IMR-90 (cell line): Measurements from ENCODE around the gene ADAMTSL1. TPM values are rescaled to one million over a fixed set of nuclear protein-coding genes. Genes with fewer than 3 reads are reported as not detected.

Experiments
- ATAC-seq: fragments of 200-7000 bp; cut with Tn5 transposase; 2 replicates; pipeline ENCODE4 v1.9.1; 2020; ENCODE audit warnings: low read depth, mild to moderate bottlenecking, moderate library complexity
- BruUV-seq: library from RNA; stranded (reverse); fragments of 400-500 nt; replicated peaks from 2 replicates; lab custom pipeline; 2021; lab: Mats Ljungman, UMichigan
- CTCF ChIA-PET: fragments of 300-600 bp; formaldehyde crosslinking; extraction: SDS; loops from one replicate; lab custom pipeline; 2021; ENCODE audit warnings: antibody characterized with exemption; lab: Yijun Ruan, JAX
- POLR2A ChIA-PET: fragments of 300-600 bp; sonication (Branson Sonifier 250); formaldehyde crosslinking; loops from one replicate; lab custom pipeline; 2022; ENCODE audit warnings: antibody characterized with exemption; ENCODE audit not compliant: unreplicated experiment; lab: Charles Lee
- DNase-seq: peaks from one replicate; pipeline ENCODE4 v3.0.0; 2013
- H2AFZ ChIP-seq: replicated peaks from 2 replicates; pipeline ENCODE3; 2013; ENCODE audit warnings: low read length, mild to moderate bottlenecking; ENCODE audit not compliant: poor library complexity
- H2AK5ac ChIP-seq: 2 replicates; pipeline ENCODE4 v1.6.1; 2013; ENCODE audit warnings: low read depth, low read length, inconsistent platforms
- H2AK9ac ChIP-seq: replicated peaks from 2 replicates; pipeline ENCODE3; 2013; ENCODE audit warnings: mild to moderate bottlenecking, low read depth, low read length, moderate library complexity; ENCODE audit not compliant: poor library complexity
- H2BK120ac ChIP-seq: 2 replicates; pipeline ENCODE4 v1.6.1; 2013; ENCODE audit warnings: low read depth, low read length, inconsistent platforms
- H2BK15ac ChIP-seq: 3 replicates; pipeline ENCODE4 v1.6.1; 2013; ENCODE audit warnings: low read depth, low read length, inconsistent platforms
- H2BK20ac ChIP-seq: 2 replicates; pipeline ENCODE4 v1.6.1; 2013; ENCODE audit warnings: low read depth, mild to moderate bottlenecking, inconsistent platforms, low read length, moderate library complexity
- H2BK5ac ChIP-seq: 2 replicates; pipeline ENCODE4 v1.6.1; 2013; ENCODE audit warnings: mild to moderate bottlenecking, low read depth, low read length, inconsistent platforms; ENCODE audit not compliant: poor library complexity, severe bottlenecking
- H3K14ac ChIP-seq: replicated peaks from 2 replicates; pipeline ENCODE4 v1.6.1; 2013; ENCODE audit warnings: low read depth, low read length, inconsistent platforms
- H3K18ac ChIP-seq: 2 replicates; pipeline ENCODE4 v1.6.1; 2013; ENCODE audit warnings: low read depth, low read length, control low read depth
- H3K23ac ChIP-seq: 2 replicates; pipeline ENCODE4 v1.6.1; 2013; ENCODE audit warnings: low read depth, low read length, inconsistent platforms
- H3K27ac ChIP-seq: 2 replicates; pipeline ENCODE4 v1.5.1; 2013; ENCODE audit warnings: mild to moderate bottlenecking, control low read depth, low read length; ENCODE audit not compliant: insufficient read depth
- H3K27me3 ChIP-seq: 2 replicates; pipeline ENCODE4 v1.6.1; 2013; ENCODE audit warnings: low read length; ENCODE audit not compliant: control insufficient read depth, insufficient read depth
- H3K36me3 ChIP-seq: 2 replicates; pipeline ENCODE4 v1.6.1; 2013; ENCODE audit warnings: low read length, mixed read lengths; ENCODE audit not compliant: control insufficient read depth, insufficient read depth
- H3K4ac ChIP-seq: 2 replicates; pipeline ENCODE4 v1.6.1; 2013; ENCODE audit warnings: low read depth, low read length, inconsistent platforms
- H3K4me1 ChIP-seq: 2 replicates; pipeline ENCODE4 v1.6.1; 2013; ENCODE audit warnings: low read length, mixed read lengths; ENCODE audit not compliant: control insufficient read depth, insufficient read depth
- H3K4me2 ChIP-seq: 2 replicates; pipeline ENCODE4 v1.6.1; 2013; ENCODE audit warnings: low read depth, mild to moderate bottlenecking, control low read depth, low read length, moderate library complexity
- H3K4me3 ChIP-seq: 2 replicates; pipeline ENCODE4 v1.5.1; 2013; ENCODE audit warnings: low read depth, mild to moderate bottlenecking, control low read depth, low read length, moderate library complexity; ENCODE audit not compliant: insufficient read depth
- H3K56ac ChIP-seq: 2 replicates; pipeline ENCODE4 v1.6.1; 2013; ENCODE audit warnings: low read length, inconsistent platforms; ENCODE audit not compliant: insufficient read depth; ENCODE audit errors: extremely low read depth
- H3K79me1 ChIP-seq, 2 experiments: 2 replicates each; pipeline ENCODE4 v1.6.1; 2013; ENCODE audit warnings: low read length in 2 of 2, inconsistent platforms in 1 of 2, low read depth in 1 of 2
- H3K9ac ChIP-seq: 2 replicates; pipeline ENCODE4 v1.6.1; 2013; ENCODE audit warnings: low read depth, low read length, control low read depth
- H3K9me1 ChIP-seq: 2 replicates; pipeline ENCODE4 v1.6.1; 2013; ENCODE audit warnings: low read length, inconsistent platforms; ENCODE audit not compliant: insufficient read depth
- H3K9me3 ChIP-seq: 2 replicates; pipeline ENCODE4 v1.6.1; 2013; ENCODE audit warnings: low read length; ENCODE audit not compliant: control insufficient read depth, insufficient read depth
- H4K20me1 ChIP-seq: 2 replicates; pipeline ENCODE4 v1.6.1; 2013; ENCODE audit warnings: low read length, inconsistent platforms; ENCODE audit not compliant: insufficient read depth
- H4K5ac ChIP-seq: 2 replicates; pipeline ENCODE4 v1.6.1; 2013; ENCODE audit warnings: mild to moderate bottlenecking, low read depth, low read length, control low read depth
- H4K8ac ChIP-seq, 2 experiments: 2 replicates each; pipeline ENCODE4 v1.6.1; 2013; ENCODE audit warnings: low read depth in 2 of 2, low read length in 2 of 2, control low read depth in 1 of 2, inconsistent platforms in 1 of 2
- H4K91ac ChIP-seq: 2 replicates; pipeline ENCODE4 v1.6.1; 2013; ENCODE audit warnings: low read depth, low read length, inconsistent platforms; ENCODE audit not compliant: insufficient read depth
- BHLHE40 ChIP-seq: fragments of 150-350 bp; IDR thresholded peaks from 2 replicates; pipeline ENCODE4 v1.6.1; 2016; ENCODE audit warnings: mild to moderate bottlenecking, low read depth, low read length
- CEBPB ChIP-seq: IDR thresholded peaks from 2 replicates; pipeline ENCODE4 v1.6.1; 2012; ENCODE audit warnings: low read depth, low read length, improper control_type of control experiment
- CHD1 ChIP-seq: IDR thresholded peaks from 2 replicates; pipeline ENCODE4 v1.6.1; 2012; ENCODE audit warnings: low read depth, low read length, improper control_type of control experiment
- CTCF ChIP-seq: conservative IDR thresholded peaks from 2 replicates; pipeline ENCODE4 v1.5.1; 2012; ENCODE audit warnings: mild to moderate bottlenecking, low read depth, low read length, improper control_type of control experiment
- ELK1 ChIP-seq: fragments of 150-350 bp; IDR thresholded peaks from 2 replicates; pipeline ENCODE4 v1.6.1; 2016; ENCODE audit warnings: low read depth, mild to moderate bottlenecking, low read length, moderate library complexity, borderline replicate concordance
- FOS ChIP-seq: fragments of 150-350 bp; IDR thresholded peaks from 2 replicates; pipeline ENCODE4 v1.6.1; 2016; ENCODE audit warnings: low read depth, low read length
- MAFK ChIP-seq: IDR thresholded peaks from 2 replicates; pipeline ENCODE4 v1.6.1; 2012; ENCODE audit warnings: low read depth, low read length, improper control_type of control experiment
- MAZ ChIP-seq: IDR thresholded peaks from 2 replicates; pipeline ENCODE4 v1.6.1; 2012; ENCODE audit warnings: low read depth, mild to moderate bottlenecking, low read length, improper control_type of control experiment, moderate library complexity, borderline replicate concordance
- MXI1 ChIP-seq: IDR thresholded peaks from 2 replicates; pipeline ENCODE4 v1.6.1; 2012; ENCODE audit warnings: low read depth, mild to moderate bottlenecking, low read length, moderate library complexity, borderline replicate concordance
- NFE2L2 ChIP-seq: fragments of 150-350 bp; IDR thresholded peaks from 2 replicates; pipeline ENCODE4 v1.6.1; 2016; ENCODE audit warnings: low read depth, mild to moderate bottlenecking, low read length
- POLR2A ChIP-seq: IDR thresholded peaks from 2 replicates; pipeline ENCODE4 v1.6.1; 2012; ENCODE audit warnings: mild to moderate bottlenecking, low read depth, low read length
- RAD21 ChIP-seq: IDR thresholded peaks from 2 replicates; pipeline ENCODE4 v1.6.1; 2012; ENCODE audit warnings: low read length, improper control_type of control experiment
- RCOR1 ChIP-seq: IDR thresholded peaks from 2 replicates; pipeline ENCODE4 v1.6.1; 2012; ENCODE audit warnings: mild to moderate bottlenecking, low read length, improper control_type of control experiment; ENCODE audit not compliant: insufficient replicate concordance
- RFX5 ChIP-seq: IDR thresholded peaks from 2 replicates; pipeline ENCODE4 v1.8.0; 2012; ENCODE audit warnings: low read depth, mild to moderate bottlenecking, low read length, moderate library complexity
- SMC3 ChIP-seq: fragments of 150-350 bp; IDR thresholded peaks from 2 replicates; pipeline ENCODE4 v1.6.1; 2016; ENCODE audit warnings: low read depth, mild to moderate bottlenecking, antibody characterized with exemption, low read length, moderate library complexity
- USF2 ChIP-seq: fragments of 150-350 bp; IDR thresholded peaks from 2 replicates; pipeline ENCODE4 v1.6.1; 2017; ENCODE audit warnings: mild to moderate bottlenecking, antibody characterized with exemption, low read length, low read depth
- WGBS, 2 experiments: methylation state at CpG; one replicate each; pipeline versions ENCODE4 v1.1.5 to v1.1.7; 2013; ENCODE audit warnings: missing lambda C conversion rate in 2 of 2; ENCODE audit not compliant: insufficient read length in 1 of 2; ENCODE audit errors: extremely low coverage in 2 of 2; 5-methylcytosine and 5-hydroxymethylcytosine counted together
- dilution Hi-C: fragments of 300-500 bp; cut with HindIII; formaldehyde crosslinking; loops from one replicate; pipeline ENCODE4 v1.14.3; 2018; ENCODE audit warnings: low sequenced_read_pairs; ENCODE audit not compliant: unreplicated experiment
- in situ Hi-C: fragments of 300-500 bp; cut with MboI; formaldehyde crosslinking; loops from 3 replicates; pipeline ENCODE4 v1.14.3; 2019; ENCODE audit warnings: low sequenced_read_pairs, inconsistent platforms, mixed read lengths
- intact Hi-C: fragments of 100-400 bp; cut with micrococcal nuclease; formaldehyde crosslinking; loops from 2 replicates; pipeline ENCODE4 v1.10.0; 2022
- polyA plus RNA-seq, 3 experiments: library from polyadenylated mRNA; depleted of rRNA; stranded (reverse); fragments of >200 nt; gene quantifications; 2 replicates each; pipeline ENCODE4 v1.2.3, GENCODE V29; 2012; ENCODE audit warnings: low replicate concordance in 1 of 3
- total RNA-seq: library from RNA; depleted of rRNA; stranded (reverse); fragments of >200 nt; gene quantifications from 2 replicates; pipeline ENCODE4 v1.2.3, GENCODE V29; 2012

The ADAMTSL1 gene
- total and polyA plus RNA-seq, 2 of the 4 experiments (the other 2 are of a cell fraction): 38.2 to 62.2 TPM

- DNase-seq: no peak
- no peak overlapping the region for H3K18ac ChIP-seq
- no peaks in the 10 kb centered on the region for H3K27me3 ChIP-seq
- intact Hi-C loops (no loop called here), dilution Hi-C loops (no loop called here), in situ Hi-C loops (no loop called here)
- CTCF ChIA-PET: no interaction called here
- 0 out of 2 replicates have a peak, but pooled peaks cover 3% of the 10 kb centered on the region for H3K9me1 ChIP-seq
- no peak overlapping the region for H2BK20ac ChIP-seq
- H3K14ac ChIP-seq: no peak overlapping the region
- H4K20me1 ChIP-seq: no peaks in the 10 kb centered on the region
- H2AFZ ChIP-seq: no peak overlapping the region
- no peaks in the 10 kb centered on the region for H3K4me1 ChIP-seq
- no peak for TF ChIP-seq SMC3
- TF ChIP-seq ELK1: no peak
- TF ChIP-seq USF2: no peak
- TF ChIP-seq CHD1: no peak
- TF ChIP-seq MAFK: no peak
- TF ChIP-seq MAZ: no peak
- TF ChIP-seq CTCF: no peak
- no peak for TF ChIP-seq BHLHE40
- no peak for TF ChIP-seq CEBPB
- no peak for TF ChIP-seq FOS
- no peak for TF ChIP-seq RFX5
- TF ChIP-seq NFE2L2: no peak
- no peak for TF ChIP-seq POLR2A
- no peak for TF ChIP-seq RCOR1
- no peak for TF ChIP-seq MXI1
- TF ChIP-seq RAD21: no peak
- H3K9me3 ChIP-seq: no peaks in the 10 kb centered on the region
- H2BK15ac ChIP-seq: no peak overlapping the region
- H3K36me3 ChIP-seq: no peaks in the 10 kb centered on the region
- H4K91ac ChIP-seq: no peak overlapping the region
- H2AK9ac ChIP-seq: peak overlapping the region; percentile 28
- no peak for ATAC-seq
- no peak overlapping the region for H3K4ac ChIP-seq
- H3K23ac ChIP-seq: no peak overlapping the region
- POLR2A ChIA-PET: no interaction called here
- H3K4me3 ChIP-seq: no peak overlapping the region
- H3K9ac ChIP-seq: no peak overlapping the region
- no CpG with 5 or more reads among the region's 2 CpGs for WGBS, 2 experiments
- H3K79me1 ChIP-seq: no peaks in the 10 kb centered on the region
- no peak overlapping the region for H3K27ac ChIP-seq
- no peak overlapping the region for H2BK5ac ChIP-seq
- H3K4me2 ChIP-seq: no peak overlapping the region
- H3K56ac ChIP-seq: no peak overlapping the region
- no peak overlapping the region for H4K5ac ChIP-seq
- H2BK120ac ChIP-seq: no peak overlapping the region
- H4K8ac ChIP-seq: no peak overlapping the region
- no peak overlapping the region for H2AK5ac ChIP-seq
- BruUV-seq: no TSS peak
These were observed 337.2 kb downstream of the ADAMTSL1 start for GRCh38 chr9:18811171-18811570.
